Esophagus muscularis mucosa (tissue), 3 donors: ENCODE data around the gene NUP210L.

Experiments
- CTCF ChIP-seq, 3 experiments: fragments of 200-600 bp in 2 of 3; fragments of 450-650 bp in 1 of 3; sonication (generic) in 2 of 3; IDR thresholded peaks; one replicate each; pipeline ENCODE4 v1.5.1; 2017 to 2019; ENCODE audit warnings: antibody characterized with exemption in 3 of 3, mild to moderate bottlenecking in 2 of 3, moderate library complexity in 1 of 3
- POLR2A ChIP-seq: fragments of 450-650 bp; IDR thresholded peaks from one replicate; pipeline ENCODE4 v1.6.1; 2017; ENCODE audit warnings: antibody characterized with exemption, moderate library complexity, mild to moderate bottlenecking, low read depth
- POLR2AphosphoS5 ChIP-seq, 2 donors: sonication (generic); formaldehyde crosslinking; IDR thresholded peaks; one replicate each; pipeline ENCODE4 v1.6.1; 2017; ENCODE audit warnings: antibody characterized with exemption in 2 of 2

- TF ChIP-seq CTCF (IDR thresholded peaks at IDR 0.05), result peak; percentile 45 to 65 (median 52)
- no peak for TF ChIP-seq POLR2A
- TF ChIP-seq POLR2AphosphoS5 (IDR thresholded peaks at IDR 0.05), result no peak
Measured at GRCh38 chr1:154198756-154199562, 44.1 kb upstream of the NUP210L start.
